ENCODE results near the gene SAC3D1. TPM values are rescaled to one million over a fixed set of nuclear protein-coding genes. Genes with fewer than 3 reads are reported as not detected.
A peak's percentile ranks its signal among the peaks of the same experiment; 100 is the strongest.

SAC3D1 gene
- polyA plus RNA-seq, 1 of the 3 experiments (the other 2 are of a cell fraction): 22.5 TPM

DNA sequence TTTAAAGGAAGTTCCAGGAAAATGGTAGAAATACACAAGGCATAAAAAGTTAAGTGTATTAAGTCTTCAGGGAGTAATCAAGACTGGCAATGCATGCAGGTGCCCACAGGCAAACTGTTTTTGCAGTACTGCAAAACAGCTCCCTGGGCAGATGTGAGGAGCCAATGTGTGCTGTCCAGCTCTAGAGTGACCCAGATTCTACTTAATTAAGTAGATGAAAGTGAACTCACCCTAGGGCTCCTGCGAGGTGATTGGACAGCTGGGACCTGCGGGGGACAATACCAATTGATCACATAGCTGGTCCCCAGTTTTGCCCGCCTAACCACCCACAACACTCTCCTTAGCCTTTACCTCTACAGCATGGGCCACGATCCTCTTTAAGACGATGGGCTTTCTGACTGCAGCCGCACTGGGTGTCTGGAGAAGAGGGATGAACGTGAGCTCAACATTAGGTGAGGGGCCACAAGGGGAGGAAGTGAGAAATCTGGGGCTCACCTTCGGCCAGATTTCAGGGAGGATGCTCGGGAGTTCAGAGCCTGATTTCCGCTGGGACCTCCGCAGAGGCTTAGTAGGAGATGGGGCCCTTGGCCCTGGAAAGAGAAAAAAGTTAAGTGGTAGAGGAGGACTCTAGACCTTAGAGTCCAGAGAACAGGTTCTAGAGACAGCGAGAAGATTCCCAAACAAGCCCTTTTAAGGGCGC, 42.3 kb downstream of the SAC3D1 start:
- ChIA-PET POLR2A (interaction anchor here (1.0 kb wide), 1 partner anchor 35 kb away, joined by 3 read pairs; no protein-coding TSS in a partner anchor), CTCF (interaction anchor here (1.5 to 2.6 kb wide), 2 partner anchors 27 to 69 kb away, joined by 6 to 11 read pairs; partner anchors contain the start of gene ARL2)
- peak; percentile 24 for DNase-seq

More for the DNA sequence above, 42.3 kb downstream of the SAC3D1 start:
- Histone ChIP-seq H3K9me2 (no peaks in the 10 kb centered on the region), H3K36me3 (replicated peaks in 1 of 2; ENCODE audit: control insufficient read depth in 1 of 2, insufficient read depth in 2 of 2, low read length in 1 of 2) (peaks cover 18 to 31% of the 10 kb centered on the region in 2 experiments), H3K79me2 (ENCODE audit: insufficient read depth) (peaks cover 72% of the 10 kb centered on the region), H3K9ac (peak overlapping the region; percentile 89), H3K4me3 (ENCODE audit: low read depth in 2 of 2, low read length in 1 of 2) (peak overlapping the region; percentile 87 to 92), H4K20me1 (ENCODE audit: insufficient read depth) (no peaks in the 10 kb centered on the region; the same call in 1 of the 2 replicates), H3K27me3 (ENCODE audit: insufficient read depth) (no peaks in the 10 kb centered on the region), H3K4me1 (ENCODE audit: control insufficient read depth in 1 of 2, insufficient read depth in 2 of 2, low read depth in 1 of 2, low read length in 1 of 2) (peaks cover 8 to 20% of the 10 kb centered on the region in 2 experiments), H3F3A (replicated peaks; ENCODE audit: insufficient read depth) (peaks cover 4% of the 10 kb centered on the region), H3K27ac (ENCODE audit: low read depth in 2 of 2, low read length in 1 of 2) (peak overlapping the region; percentile 74 to 88; a peak in 3 of 4 replicates), H2AFZ (ENCODE audit: low read depth) (peak overlapping the region; percentile 86; the same call in 1 of the 2 replicates), H3K4me2 (peak overlapping the region; percentile 83), H3K9me3 (no peaks in the 10 kb centered on the region)
- no peak for TF ChIP-seq CHD2 (IDR thresholded peaks at IDR 0.05; ENCODE audit: low read length, partially characterized antibody)
- no peak for TF ChIP-seq MXI1 (IDR thresholded peaks at IDR 0.05; ENCODE audit: low read depth, low read length)
- no peak for TF ChIP-seq TCF12 (IDR thresholded peaks at IDR 0.05)
- TF ChIP-seq POLR2AphosphoS5 (IDR thresholded peaks at IDR 0.05; ENCODE audit: low read depth, low read length): no peak
- TF ChIP-seq FOSL2 (IDR thresholded peaks at IDR 0.05; ENCODE audit: borderline replicate concordance, low read depth): no peak
- no peak for TF ChIP-seq RAD21 (IDR thresholded peaks at IDR 0.05; ENCODE audit: low read length)
- no peak for TF ChIP-seq YY1 (IDR thresholded peaks at IDR 0.05; ENCODE audit: low read depth)
- no peak for TF ChIP-seq ELF1 (IDR thresholded peaks at IDR 0.05)
- no peak for TF ChIP-seq REST (IDR thresholded peaks at IDR 0.05; ENCODE audit: low read depth, low read length)
- no peak for TF ChIP-seq JUND (IDR thresholded peaks at IDR 0.05)
- no peak for TF ChIP-seq RXRA (IDR thresholded peaks at IDR 0.05; ENCODE audit: borderline replicate concordance, low read depth)
- 2% methylated on average over 12 of the region's 13 CpGs for WGBS (ENCODE audit: low lambda C conversion rate)

Data from SK-N-SH (cell line).